ENCODE results near the gene KNDC1. TPM values are rescaled to one million over a fixed set of nuclear protein-coding genes. Genes with fewer than 3 reads are reported as not detected.

The KNDC1 gene
- polyA plus RNA-seq, 1 donor from 2014 or later = 4.3 TPM

DNA sequence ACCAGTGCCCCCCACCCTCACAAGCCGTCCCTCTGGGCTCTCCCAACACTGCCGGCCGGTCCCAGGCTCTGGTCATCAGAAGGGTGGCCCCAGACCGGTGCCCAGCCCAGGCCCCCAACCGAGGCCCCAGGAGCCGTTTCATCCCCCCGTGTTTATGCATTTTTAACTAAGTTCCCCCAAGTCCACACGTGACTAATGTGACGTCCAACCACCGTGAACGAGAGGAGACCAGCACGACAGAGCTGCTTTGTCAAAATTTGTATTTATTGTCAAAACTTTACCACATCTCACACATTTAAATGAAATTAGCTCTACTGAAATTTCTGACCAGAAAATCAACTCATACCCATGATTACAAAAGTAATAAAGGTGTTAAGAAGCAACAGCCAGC lies 86.2 kb downstream of the KNDC1 start:
- H3K9ac ChIP-seq (ENCODE audit: low read length) = no peak overlapping the region
- no peak overlapping the region for H2AFZ ChIP-seq (ENCODE audit: low read depth, low read length)
- no peaks in the 10 kb centered on the region for H3K9me2 ChIP-seq (ENCODE audit: insufficient read depth, low read length)
- no peaks in the 10 kb centered on the region for H4K20me1 ChIP-seq (ENCODE audit: insufficient read depth)
- no peaks in the 10 kb centered on the region for H3K9me3 ChIP-seq (ENCODE audit: low read length)
- no peaks in the 10 kb centered on the region for H3F3A ChIP-seq (ENCODE audit: insufficient read depth, low read length, poor library complexity, severe bottlenecking)
- no peak overlapping the region for H3K4me3 ChIP-seq (ENCODE audit: low read length)
- TF ChIP-seq EP300 (conservative IDR thresholded peaks at IDR 0.05; ENCODE audit: poor library complexity, severe bottlenecking) (no peak), EZH2 (IDR thresholded peaks at IDR 0.05; ENCODE audit: borderline replicate concordance, insufficient read depth, low read length, poor library complexity, severe bottlenecking) (no peak)
- TF ChIP-seq, protein P1, sequence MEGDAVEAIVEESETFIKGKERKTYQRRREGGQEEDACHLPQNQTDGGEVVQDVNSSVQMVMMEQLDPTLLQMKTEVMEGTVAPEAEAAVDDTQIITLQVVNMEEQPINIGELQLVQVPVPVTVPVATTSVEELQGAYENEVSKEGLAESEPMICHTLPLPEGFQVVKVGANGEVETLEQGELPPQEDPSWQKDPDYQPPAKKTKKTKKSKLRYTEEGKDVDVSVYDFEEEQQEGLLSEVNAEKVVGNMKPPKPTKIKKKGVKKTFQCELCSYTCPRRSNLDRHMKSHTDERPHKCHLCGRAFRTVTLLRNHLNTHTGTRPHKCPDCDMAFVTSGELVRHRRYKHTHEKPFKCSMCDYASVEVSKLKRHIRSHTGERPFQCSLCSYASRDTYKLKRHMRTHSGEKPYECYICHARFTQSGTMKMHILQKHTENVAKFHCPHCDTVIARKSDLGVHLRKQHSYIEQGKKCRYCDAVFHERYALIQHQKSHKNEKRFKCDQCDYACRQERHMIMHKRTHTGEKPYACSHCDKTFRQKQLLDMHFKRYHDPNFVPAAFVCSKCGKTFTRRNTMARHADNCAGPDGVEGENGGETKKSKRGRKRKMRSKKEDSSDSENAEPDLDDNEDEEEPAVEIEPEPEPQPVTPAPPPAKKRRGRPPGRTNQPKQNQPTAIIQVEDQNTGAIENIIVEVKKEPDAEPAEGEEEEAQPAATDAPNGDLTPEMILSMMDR (IDR thresholded peaks at IDR 0.05; ENCODE audit: poor library complexity, severe bottlenecking) = no peak
- no peaks in the 10 kb centered on the region for H3K36me3 ChIP-seq (ENCODE audit: insufficient read depth, low read length)
- H3K4me2 ChIP-seq (ENCODE audit: low read length) = no peak overlapping the region
- no peak overlapping the region for H3K27ac ChIP-seq (ENCODE audit: low read length)
- H3K79me2 ChIP-seq (replicated peaks; ENCODE audit: insufficient read depth, low read length) = no peaks in the 10 kb centered on the region
- H3K27me3 ChIP-seq (ENCODE audit: insufficient read depth, low read depth, low read length) = no peaks in the 10 kb centered on the region

DNA sequence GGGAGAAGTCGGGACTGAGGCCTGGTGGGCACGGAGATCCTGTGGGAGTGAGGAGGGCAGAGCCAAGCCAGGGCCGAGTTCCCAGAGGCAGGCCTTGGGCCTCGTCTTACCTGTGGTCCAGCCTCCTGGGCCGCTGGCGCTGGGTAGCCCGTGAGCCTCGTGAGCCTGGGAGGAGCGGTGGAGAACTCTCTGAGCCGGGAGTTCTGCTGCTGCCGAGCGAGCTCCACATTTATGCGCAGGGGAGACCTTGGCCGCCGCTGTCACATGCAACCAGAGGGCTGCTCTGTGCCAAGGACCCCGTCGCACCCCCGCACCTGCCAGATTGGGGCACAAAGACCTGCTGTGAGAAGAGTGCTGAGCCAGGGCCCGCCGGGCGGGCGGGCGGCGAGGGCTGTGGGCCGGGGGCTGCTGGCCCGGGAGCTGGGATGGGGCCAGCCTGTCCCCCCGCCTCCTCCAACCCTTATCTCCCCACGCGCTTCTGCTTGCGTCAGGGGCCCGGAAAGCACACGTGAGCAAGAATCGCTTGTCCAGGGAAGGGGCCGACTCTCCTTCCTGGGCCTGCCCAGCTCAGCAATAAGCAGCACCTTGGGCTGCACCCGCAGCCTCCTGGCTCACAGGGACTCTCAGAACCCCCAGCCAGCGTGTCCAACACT lies 87.8 kb downstream of the KNDC1 start:
- Histone ChIP-seq H3F3A (ENCODE audit: insufficient read depth, low read length, poor library complexity, severe bottlenecking) (no peaks in the 10 kb centered on the region), H3K27ac (ENCODE audit: low read length) (no peak overlapping the region), H3K36me3 (ENCODE audit: insufficient read depth, low read length) (no peaks in the 10 kb centered on the region), H3K79me2 (replicated peaks; ENCODE audit: insufficient read depth, low read length) (no peaks in the 10 kb centered on the region), H3K4me2 (ENCODE audit: low read length) (no peak overlapping the region), H2AFZ (ENCODE audit: low read depth, low read length) (no peak overlapping the region), H4K20me1 (ENCODE audit: insufficient read depth) (no peaks in the 10 kb centered on the region), H3K9ac (ENCODE audit: low read length) (no peak overlapping the region), H3K9me2 (ENCODE audit: insufficient read depth, low read length) (no peaks in the 10 kb centered on the region), H3K4me3 (ENCODE audit: low read length) (no peak overlapping the region), H3K9me3 (ENCODE audit: low read length) (no peaks in the 10 kb centered on the region), H3K27me3 (ENCODE audit: insufficient read depth, low read depth, low read length) (no peaks in the 10 kb centered on the region)
- TF ChIP-seq SMC3 (conservative IDR thresholded peaks at IDR 0.05; ENCODE audit: poor library complexity) = no peak
- TF ChIP-seq, protein P2, sequence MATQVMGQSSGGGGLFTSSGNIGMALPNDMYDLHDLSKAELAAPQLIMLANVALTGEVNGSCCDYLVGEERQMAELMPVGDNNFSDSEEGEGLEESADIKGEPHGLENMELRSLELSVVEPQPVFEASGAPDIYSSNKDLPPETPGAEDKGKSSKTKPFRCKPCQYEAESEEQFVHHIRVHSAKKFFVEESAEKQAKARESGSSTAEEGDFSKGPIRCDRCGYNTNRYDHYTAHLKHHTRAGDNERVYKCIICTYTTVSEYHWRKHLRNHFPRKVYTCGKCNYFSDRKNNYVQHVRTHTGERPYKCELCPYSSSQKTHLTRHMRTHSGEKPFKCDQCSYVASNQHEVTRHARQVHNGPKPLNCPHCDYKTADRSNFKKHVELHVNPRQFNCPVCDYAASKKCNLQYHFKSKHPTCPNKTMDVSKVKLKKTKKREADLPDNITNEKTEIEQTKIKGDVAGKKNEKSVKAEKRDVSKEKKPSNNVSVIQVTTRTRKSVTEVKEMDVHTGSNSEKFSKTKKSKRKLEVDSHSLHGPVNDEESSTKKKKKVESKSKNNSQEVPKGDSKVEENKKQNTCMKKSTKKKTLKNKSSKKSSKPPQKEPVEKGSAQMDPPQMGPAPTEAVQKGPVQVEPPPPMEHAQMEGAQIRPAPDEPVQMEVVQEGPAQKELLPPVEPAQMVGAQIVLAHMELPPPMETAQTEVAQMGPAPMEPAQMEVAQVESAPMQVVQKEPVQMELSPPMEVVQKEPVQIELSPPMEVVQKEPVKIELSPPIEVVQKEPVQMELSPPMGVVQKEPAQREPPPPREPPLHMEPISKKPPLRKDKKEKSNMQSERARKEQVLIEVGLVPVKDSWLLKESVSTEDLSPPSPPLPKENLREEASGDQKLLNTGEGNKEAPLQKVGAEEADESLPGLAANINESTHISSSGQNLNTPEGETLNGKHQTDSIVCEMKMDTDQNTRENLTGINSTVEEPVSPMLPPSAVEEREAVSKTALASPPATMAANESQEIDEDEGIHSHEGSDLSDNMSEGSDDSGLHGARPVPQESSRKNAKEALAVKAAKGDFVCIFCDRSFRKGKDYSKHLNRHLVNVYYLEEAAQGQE (IDR thresholded peaks at IDR 0.05; ENCODE audit: borderline replicate concordance) = no peak
- no peak for TF ChIP-seq POLR2AphosphoS5 (IDR thresholded peaks at IDR 0.05)
- no peak for TF ChIP-seq MXI1 (conservative IDR thresholded peaks at IDR 0.05; ENCODE audit: poor library complexity, severe bottlenecking)
- TF ChIP-seq, protein P1 (IDR thresholded peaks at IDR 0.05; ENCODE audit: poor library complexity, severe bottlenecking) = no peak
- no peak for TF ChIP-seq RAD21 (conservative IDR thresholded peaks at IDR 0.05)
- no peak for TF ChIP-seq TAF1 (IDR thresholded peaks at IDR 0.05; ENCODE audit: low read depth)
- no peak for TF ChIP-seq EZH2 (IDR thresholded peaks at IDR 0.05; ENCODE audit: borderline replicate concordance, insufficient read depth, low read length, poor library complexity, severe bottlenecking)
- TF ChIP-seq EP300 (conservative IDR thresholded peaks at IDR 0.05; ENCODE audit: poor library complexity, severe bottlenecking) = no peak
